Fibroblast of lung (primary cell): ENCODE results near the gene SLC12A4.

Experiments used
- CTCF ChIP-seq, 2 donors: IDR thresholded peaks in 1 of 2; conservative IDR thresholded peaks in 1 of 2; 1 replicate in 1 of 2; 2 replicates in 1 of 2; pipeline ENCODE4 v1.5.1; 2011 to 2012; ENCODE audit warnings: low read length in 2 of 2, control low read depth in 1 of 2, inconsistent platforms in 1 of 2, low read depth in 1 of 2, mild to moderate bottlenecking in 1 of 2
- EZH2 ChIP-seq: IDR thresholded peaks from 2 replicates; pipeline ENCODE4 v1.5.1; 2012; ENCODE audit warnings: low read length, control low read depth, mild to moderate bottlenecking; ENCODE audit errors: missing control alignments

- TF ChIP-seq CTCF (conservative IDR thresholded peaks at IDR 0.05 in 1 of 2, IDR thresholded peaks at IDR 0.05 in 1 of 2; ENCODE audit: low read depth in 1 of 2, low read length in 2 of 2) (no peak), EZH2 (no peak)
Observed at GRCh38 chr16:67953641-67954375, 14.6 kb downstream of the SLC12A4 start.
